ENCODE data around the gene SPATA2L. TPM values are rescaled to one million over a fixed set of nuclear protein-coding genes. Genes with fewer than 3 reads are reported as not detected.
A peak's percentile ranks its signal among the peaks of the same experiment; 100 is the strongest.

SPATA2L gene, protein sequence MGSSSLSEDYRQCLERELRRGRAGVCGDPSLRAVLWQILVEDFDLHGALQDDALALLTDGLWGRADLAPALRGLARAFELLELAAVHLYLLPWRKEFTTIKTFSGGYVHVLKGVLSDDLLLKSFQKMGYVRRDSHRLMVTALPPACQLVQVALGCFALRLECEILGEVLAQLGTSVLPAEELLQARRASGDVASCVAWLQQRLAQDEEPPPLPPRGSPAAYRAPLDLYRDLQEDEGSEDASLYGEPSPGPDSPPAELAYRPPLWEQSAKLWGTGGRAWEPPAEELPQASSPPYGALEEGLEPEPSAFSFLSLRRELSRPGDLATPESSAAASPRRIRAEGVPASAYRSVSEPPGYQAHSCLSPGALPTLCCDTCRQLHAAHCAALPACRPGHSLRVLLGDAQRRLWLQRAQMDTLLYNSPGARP
- total RNA-seq (1 to 10 TPM; 1.9 to 4.1 (median 2.9) TPM), polyA plus RNA-seq (10 to 100 TPM in 1 of 2 donors, 1 to 10 TPM in 1; 3.2 to 13.0 TPM)
- long read RNA-seq, donor 1, transcript SPATA2L-201 (3 exons, 2,335 nt) = major isoform, 7 of 11 reads
- long read RNA-seq, donor 1, partial matches to known transcripts = 1 of 11 reads
- long read RNA-seq, donor 1, other reads (novel, unspliced or antisense) = 1 of 11 reads
- long read RNA-seq, donor 2, transcript SPATA2L-201 (3 exons, 2,335 nt) = major isoform, 9 of 12 reads
- long read RNA-seq, donor 2, partial matches to known transcripts = 0 of 12 reads
- long read RNA-seq, donor 2, other reads (novel, unspliced or antisense) = 3 of 12 reads
- long read RNA-seq, donor 3, transcript SPATA2L-201 (3 exons, 2,335 nt) = major isoform, 8 of 16 reads
- long read RNA-seq, donor 3, transcript SPATA2L-203 (3 exons, 692 nt) = minor isoform, 5 of 16 reads
- long read RNA-seq, donor 3, partial matches to known transcripts = 3 of 16 reads
- long read RNA-seq, donor 3, other reads (novel, unspliced or antisense) = 0 of 16 reads

- peaks cover 0 to 17% (median 0%) of the 10 kb centered on the region in 9 donors for H3K36me3 ChIP-seq
- H3K27ac ChIP-seq = peak within 1 kb of the TSS in 9 of 10 donors; percentile 62 to 85 (median 76)
- no peaks in the 10 kb centered on the region for H3K9me3 ChIP-seq
- H3K4me3 ChIP-seq = peak within 1 kb of the TSS; percentile 59 to 78 (median 74)
- DNase-seq (peak; percentile 81 to 88), ATAC-seq (peak; percentile 64 to 77 (median 72))
- 2% methylated on average over 88 to 97 of the region's 97 CpGs for WGBS, 2 donors
- peak in 4 of 9 donors; percentile 17 to 49 (median 27) for TF ChIP-seq CTCF (IDR thresholded peaks at IDR 0.05)
- no peaks in the 10 kb centered on the region for H3K27me3 ChIP-seq
- peaks cover 10 to 39% (median 29%) of the 10 kb centered on the region in 9 donors for H3K4me1 ChIP-seq
- intact Hi-C loops (cut with DNase I) = loop anchor here in 7 of 10 donors (1.0 to 10.0 kb wide), 9 partner anchors 17 to 171 kb away; partner anchors contain the start of genes VPS9D1 (in 2 of the 7), ZNF276 (in 2 of the 7) and TCF25 (in 1 of the 7)
Measured at GRCh38 chr16:89701425-89702406, at the start of gene SPATA2L. TSS of gene SPATA2L (minus strand) at chr16:89701705. CDS start at chr16:89701232, 473 bp downstream.

DNA sequence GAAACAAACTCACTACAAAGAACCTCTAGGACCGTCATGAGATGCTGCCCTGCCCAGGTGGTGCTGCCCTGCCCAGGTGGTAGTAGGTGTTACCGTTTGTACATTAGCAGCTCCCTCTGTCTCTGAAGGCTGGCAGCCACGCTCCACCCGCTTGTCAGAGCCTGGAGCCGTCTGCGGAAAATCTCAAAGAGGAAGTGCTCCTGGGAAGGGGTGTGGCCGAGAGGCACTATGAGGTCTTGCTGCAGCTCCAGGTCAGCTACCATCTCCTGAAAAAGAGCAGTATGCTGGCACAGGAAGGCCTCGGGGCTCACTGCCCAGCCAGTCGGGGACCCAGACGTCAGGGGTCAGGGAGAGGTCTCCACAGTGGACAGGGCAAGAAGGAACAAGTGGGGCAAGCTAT, 48.1 kb upstream of the SPATA2L start:
- no peak for TF ChIP-seq CTCF (IDR thresholded peaks at IDR 0.05)
- WGBS, 2 donors = 65 to 73% methylated on average over 10 of the region's 10 CpGs
- H3K9me3 ChIP-seq = no peaks in the 10 kb centered on the region
- H3K4me3 ChIP-seq = no peak overlapping the region
- peak in 4 of 8 donors; percentile 30 to 55 (median 34) for ATAC-seq
- peaks cover 0 to 4% (median 0%) of the 10 kb centered on the region in 9 donors for H3K4me1 ChIP-seq
- peak in 1 of 2 donors; percentile 26 for DNase-seq
- no peak overlapping the region for H3K27ac ChIP-seq
- intact Hi-C loops (cut with DNase I) = loop anchor here in 6 of 10 donors (5.0 to 10.0 kb wide), 5 partner anchors 48 to 922 kb away; no protein-coding TSS in a partner anchor
- H3K27me3 ChIP-seq = no peaks in the 10 kb centered on the region
- H3K36me3 ChIP-seq = peaks cover 0 to 44% (median 0%) of the 10 kb centered on the region in 9 donors

DNA sequence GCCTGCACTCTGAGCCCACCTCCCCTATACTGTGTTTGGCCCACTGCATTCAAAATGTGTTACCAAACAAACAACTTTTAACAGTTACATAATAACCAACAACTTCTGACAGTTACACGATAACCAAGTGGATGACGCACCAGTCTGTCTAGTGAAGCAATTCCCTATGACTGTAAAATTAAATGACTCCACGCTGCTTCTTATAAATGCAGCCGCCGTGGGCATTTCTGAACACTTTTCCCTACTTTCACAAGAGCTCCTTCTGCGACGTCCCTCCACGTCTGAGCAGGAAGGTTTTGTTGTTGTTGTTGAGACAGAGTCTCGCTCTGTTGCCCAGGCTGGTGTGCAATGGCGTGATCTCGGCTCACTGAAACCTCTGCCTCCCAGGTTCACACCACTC, 47.4 kb upstream of the SPATA2L start:
- TF ChIP-seq CTCF (IDR thresholded peaks at IDR 0.05) = no peak
- Histone ChIP-seq H3K9me3 (no peaks in the 10 kb centered on the region), H3K36me3 (peaks cover 0 to 50% (median 0%) of the 10 kb centered on the region in 9 donors), H3K27me3 (no peaks in the 10 kb centered on the region), H3K27ac (no peak overlapping the region), H3K4me1 (peaks cover 0 to 4% (median 0%) of the 10 kb centered on the region in 9 donors), H3K4me3 (no peak overlapping the region)
- intact Hi-C loops (cut with DNase I) = loop anchor here in 1 of 10 donors (5.0 kb wide), 1 partner anchor 922 kb away; no protein-coding TSS in a partner anchor
- ATAC-seq (no peak), DNase-seq (no peak)
- 96 to 97% methylated on average over 11 of the region's 11 CpGs for WGBS, 2 donors

Measured in heart right ventricle (tissue), 16 donors.